DMS114 treated with DMSO at 0.1 percent for 48 hours (cell line): ENCODE measurements around the gene FHIP1A.

Experiments
- DNase-seq: peaks from one replicate; lab custom pipeline; 2025; ENCODE audit not compliant: unreplicated experiment; lab: John Stamatoyannopoulos, UW

The FHIP1A gene

DNA sequence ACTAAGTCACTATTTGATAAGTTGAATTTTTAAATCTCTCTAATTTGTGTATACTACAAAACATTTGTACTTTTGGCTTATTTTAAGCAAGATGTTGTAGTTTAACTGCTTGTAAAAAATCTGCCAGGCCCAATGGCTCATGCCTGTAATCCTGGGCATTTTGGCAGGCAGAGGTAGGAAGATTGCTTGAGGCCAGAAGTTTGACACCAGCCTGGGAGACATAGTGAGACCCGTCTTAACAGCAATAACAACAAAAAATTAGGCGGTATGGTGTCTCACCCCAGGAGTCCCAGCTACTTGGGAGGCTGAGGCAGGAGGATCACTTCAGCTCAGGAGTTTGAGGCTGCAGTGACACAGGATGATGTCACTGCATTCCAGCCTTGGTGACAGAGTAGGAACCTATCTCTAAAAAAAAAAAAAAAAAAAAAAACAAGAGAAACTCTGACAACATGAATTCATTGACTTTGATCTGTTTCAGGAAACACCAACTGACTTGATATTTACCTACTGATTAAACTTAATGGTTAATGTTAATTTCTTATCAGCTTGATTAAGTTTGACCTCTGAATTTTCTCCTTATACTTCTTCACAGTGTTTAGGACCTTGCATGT is 8.9 kb downstream of the FHIP1A start:
- no peak for DNase-seq

DNA sequence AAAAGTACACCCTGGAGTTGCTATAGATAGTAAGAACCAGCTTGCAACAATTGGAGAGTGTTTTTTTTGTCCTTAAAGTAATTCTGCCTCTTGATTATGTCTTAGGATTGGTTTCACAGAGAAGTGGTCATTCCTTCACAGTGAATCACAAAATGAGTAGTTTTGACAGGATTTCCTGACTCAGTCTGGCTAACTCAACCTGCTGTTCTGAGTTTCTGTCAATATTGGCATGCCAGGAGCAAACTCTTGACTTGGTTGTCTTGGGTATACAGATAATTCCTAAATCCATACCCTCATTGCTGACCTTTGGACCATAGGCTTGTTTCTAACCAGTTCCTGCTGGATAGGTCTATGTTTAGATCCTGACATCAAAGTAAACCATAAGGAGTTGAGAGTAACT is 9.4 kb downstream of the FHIP1A start:
- DNase-seq: no peak

DNA sequence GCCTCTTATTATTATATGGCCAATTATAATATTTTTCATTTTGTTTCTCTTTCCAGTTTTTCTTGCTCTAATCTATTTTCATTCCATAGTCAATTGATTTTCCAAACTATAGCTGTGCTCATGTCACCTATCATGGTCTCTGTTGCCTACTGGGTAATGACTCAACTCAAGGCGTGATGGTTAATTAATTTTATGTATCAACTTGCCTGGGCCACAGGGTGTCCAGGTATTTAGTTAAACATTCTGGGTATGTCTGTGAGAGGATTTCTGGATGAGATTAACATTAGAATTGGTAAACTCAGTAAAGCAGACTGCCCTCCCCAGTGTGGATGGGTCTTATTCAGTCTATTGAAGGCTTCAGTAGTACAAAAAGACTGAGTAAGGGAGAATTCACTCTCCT is 9.9 kb downstream of the FHIP1A start:
- no peak for DNase-seq

DNA sequence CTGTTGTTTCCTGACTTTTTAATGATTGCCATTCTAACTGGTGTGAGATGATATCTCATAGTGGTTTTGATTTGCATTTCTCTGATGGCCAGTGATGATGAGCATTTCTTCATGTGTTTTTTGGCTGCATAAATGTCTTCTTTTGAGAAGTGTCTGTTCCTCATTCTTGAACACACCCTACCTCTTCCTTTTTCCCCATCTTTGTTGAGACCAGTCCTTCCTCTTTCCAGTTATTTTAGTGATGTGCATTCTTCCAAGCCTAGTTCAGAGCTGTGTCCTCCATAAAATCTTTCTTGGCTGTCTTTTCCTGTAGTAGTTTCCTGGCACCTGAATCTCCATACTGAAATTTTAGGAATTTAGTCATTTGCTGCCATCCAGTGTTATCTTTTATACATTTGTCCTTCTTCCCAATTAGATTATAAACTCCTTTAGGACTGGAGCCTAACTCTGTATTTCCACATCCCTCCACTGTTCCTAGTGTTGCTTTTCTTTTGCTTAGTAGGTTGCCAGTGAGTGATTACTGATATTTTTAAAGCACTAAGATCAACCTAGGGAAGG is 11.4 kb downstream of the FHIP1A start:
- peak; percentile 2 for DNase-seq

DNA sequence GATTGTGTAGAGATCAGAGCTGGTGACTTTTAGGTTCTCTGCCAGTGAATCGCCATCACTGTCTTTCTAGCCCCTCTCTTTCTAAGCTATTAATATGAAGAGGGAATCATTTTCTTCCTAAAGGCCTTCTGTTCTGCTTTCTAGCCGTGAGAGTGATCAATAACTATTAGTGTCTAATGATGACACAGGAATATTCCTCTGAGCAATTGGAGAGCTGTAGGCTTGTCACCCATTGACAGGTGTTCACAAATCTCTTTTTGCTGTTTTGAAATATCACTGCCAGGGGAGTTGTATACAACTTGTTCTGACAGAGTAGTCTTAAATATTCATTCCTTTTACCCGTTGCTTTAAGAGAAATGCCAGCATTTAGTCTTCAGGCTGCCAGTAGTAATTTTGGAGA is 13.9 kb downstream of the FHIP1A start:
- no peak for DNase-seq

DNA sequence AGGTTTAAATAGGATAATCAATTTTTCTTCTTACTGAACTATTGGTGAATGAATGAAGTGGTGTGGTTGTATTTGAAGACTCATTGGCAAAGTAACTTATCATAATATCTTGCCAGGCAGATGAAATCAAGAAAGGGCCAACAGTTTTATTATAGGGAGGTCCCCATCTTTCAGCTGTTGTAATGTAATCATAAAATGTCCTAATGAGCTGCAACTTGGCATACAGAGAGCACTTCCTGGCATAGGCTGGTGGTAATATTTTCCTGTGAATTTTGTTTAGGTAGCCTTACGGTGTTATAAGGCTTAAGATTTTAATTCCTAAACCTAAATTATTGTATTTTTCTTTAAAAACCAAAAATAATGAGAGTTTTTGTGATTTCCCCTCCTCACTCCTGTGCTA is 17.5 kb downstream of the FHIP1A start:
- DNase-seq: no peak

DNA sequence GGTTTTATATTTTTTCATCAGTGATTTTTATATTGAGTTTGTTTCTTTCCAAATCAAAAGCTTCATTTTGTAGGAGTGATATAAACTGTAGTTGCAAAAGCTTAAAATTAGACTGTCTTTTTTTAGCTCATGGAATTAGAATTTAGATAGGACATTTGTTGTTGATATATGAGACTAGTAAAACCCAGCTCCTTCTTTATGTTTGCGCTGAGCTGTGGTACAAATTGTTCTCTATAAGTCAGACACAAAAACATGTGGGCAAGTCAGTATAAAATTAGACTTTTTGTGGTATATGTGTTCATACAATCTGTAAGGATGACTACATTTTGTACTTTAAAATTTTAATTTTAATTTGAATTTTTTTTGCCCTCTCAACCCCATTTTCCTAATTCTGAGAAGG is 18.3 kb downstream of the FHIP1A start:
- DNase-seq: no peak

DNA sequence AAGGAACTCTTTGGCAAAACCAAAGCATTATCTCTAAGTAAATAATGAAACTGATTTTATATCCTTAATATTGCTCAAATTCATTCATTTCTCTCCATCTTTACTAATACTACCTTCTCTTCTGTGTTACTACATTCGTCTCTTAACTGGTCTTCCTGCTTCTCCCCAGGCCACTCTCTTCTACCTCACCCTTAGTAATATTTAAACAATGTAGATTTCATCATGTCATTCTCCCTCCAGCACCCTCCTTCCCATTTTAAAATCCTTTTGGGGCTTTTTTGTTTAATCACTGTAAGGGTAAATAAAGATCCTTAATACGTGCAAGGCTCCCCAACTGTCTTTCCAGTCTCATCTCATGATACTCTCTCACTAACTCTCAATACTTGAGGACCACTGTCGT is 19.4 kb downstream of the FHIP1A start:
- no peak for DNase-seq

DNA sequence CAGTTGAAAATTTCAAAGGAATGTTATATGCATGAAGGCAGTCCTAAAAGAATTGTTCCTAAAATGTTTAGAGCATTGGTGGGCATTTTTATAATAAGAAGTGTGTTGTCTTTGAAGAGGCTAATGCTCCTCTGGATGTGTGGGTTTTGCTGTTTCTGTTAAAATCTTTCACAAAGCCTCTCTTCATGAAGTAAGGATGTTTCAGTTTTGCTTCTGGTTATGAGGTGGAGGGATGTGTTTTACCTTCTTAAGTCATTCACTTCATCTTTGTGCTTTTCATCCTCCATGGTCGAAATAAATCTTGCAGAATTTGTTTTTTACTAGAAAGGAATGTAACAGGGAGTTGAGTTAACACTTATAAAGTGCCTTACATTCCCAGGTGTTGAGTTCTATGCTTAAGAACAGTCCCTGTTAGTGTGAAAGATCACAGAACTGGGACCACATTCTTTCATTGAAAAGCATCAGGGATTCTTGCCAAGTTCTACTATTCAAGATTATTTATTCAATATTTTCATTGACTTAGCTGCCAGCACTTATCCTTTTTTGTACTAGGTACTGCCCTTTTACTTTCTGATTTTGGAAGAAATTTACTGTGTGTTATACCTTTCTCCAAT is 21.1 kb downstream of the FHIP1A start:
- DNase-seq: no peak

DNA sequence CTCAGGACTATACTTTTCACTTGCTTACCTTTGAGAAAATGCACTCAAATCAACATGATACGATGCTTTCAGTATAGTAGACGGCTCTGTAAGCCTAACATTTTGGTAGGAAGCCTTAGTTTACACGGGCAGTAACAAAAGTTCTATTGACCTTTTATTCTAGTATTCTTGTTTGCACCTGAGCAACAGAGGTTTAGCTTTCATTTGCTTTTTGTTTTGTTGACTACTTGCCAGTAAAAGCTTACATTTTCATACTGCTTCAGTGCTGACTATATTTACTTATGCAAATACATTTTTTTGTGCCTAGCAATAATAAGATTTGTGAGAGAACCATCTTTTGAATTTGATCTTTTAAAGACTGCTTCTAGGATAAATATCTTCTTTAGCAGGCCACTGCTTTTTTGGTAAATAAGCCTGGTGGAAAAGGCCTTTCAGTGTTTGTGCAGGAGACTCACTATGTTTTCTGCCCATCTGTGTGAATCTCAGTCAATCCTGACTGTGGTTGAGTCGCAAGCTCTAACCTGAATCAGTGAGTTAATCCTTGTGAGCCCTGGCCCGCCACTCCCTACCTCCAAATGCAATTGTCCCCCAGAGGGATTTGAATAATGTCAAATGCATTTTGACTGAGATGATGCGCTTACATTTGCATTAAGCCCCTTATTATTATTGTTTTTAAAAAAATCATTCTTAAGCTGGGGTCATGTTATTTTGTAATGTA is 21.9 kb downstream of the FHIP1A start:
- no peak for DNase-seq

DNA sequence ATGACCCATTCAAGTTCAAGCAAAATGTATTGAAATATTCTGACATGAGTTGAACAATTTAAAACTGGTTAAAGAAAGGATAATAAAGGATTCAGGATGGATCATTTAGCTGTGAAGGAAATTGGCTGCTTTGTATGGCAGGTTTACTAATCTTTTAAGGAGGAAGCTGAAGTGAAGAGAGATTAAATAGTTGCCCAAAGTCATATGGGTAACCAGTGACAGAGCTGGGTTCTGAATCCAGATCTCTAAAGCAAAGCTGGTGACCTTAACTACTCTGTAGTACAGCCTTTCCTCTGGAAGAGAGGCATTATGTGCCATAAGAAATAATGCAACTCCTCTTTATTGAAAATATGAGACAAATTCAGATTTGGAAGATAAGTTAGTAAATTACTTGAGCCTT is 22.8 kb downstream of the FHIP1A start:
- no peak for DNase-seq

DNA sequence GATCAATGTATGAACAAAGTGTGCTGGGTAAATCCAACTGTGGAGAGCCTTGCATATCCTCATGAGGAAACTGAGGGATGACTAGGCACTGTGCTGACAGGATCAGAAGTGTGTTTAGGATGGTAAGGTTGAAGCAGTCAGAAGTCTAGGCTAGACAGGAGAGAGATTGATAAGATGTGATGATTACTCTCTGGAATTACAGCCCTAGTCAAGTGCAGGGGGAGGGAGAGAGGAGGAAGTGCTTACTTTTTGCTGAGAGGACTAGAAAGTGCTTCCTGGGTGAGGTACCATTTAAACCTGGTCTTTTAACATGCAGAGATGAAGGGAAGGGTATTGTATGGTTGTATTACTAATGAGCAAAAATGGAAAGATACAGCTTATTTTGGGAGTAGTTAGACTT is 23.7 kb downstream of the FHIP1A start:
- DNase-seq: no peak

DNA sequence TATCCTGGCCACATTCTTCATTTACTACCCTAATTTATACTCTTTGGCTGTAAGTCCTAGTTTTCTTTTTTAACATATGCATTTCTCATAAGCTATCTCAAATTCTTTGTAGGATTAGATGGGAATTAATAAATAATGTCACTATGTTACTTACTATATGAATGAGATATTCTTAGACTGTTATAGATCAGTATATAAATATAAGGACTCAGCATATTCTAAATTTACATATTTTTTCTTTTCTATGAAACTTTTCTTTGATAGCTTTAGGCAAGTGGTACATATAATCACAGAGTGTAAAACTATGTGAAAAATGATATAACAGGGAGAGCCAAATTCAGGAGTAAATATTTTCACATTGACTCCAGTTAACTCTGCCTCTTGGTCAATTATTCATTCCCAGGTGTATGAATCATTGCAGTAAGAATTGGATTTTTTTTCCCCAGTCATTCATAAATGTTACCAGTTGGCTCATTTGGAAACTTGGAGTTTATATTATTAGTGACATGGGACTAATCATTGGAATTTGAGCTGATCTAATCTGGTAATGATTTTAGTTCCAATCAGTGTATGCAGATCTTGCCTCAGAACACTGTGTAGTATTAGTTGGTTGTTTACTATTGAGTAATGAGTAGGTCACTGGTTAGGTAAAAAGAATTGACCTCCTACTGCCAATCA is 25.3 kb downstream of the FHIP1A start:
- no peak for DNase-seq

DNA sequence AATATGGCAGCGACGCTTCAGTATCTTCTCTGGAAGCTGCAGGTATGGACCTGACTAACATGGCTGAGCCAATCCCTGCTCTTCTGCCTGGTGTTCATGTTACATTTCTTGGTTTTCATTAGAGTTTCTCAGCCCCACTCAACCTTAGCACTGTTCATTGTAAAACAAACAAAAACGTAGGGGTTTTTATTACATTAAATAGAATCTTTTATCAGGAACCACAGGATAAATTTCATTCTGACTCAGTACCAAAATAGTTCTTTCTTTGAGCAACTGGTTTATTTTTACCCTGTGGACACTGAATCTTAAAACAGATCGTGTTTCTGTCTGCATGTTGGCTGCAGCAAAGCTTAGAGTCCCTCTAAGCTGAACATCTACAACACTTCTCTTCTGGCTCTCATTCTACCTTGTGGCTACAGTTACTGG is 27.1 kb downstream of the FHIP1A start:
- DNase-seq: no peak

DNA sequence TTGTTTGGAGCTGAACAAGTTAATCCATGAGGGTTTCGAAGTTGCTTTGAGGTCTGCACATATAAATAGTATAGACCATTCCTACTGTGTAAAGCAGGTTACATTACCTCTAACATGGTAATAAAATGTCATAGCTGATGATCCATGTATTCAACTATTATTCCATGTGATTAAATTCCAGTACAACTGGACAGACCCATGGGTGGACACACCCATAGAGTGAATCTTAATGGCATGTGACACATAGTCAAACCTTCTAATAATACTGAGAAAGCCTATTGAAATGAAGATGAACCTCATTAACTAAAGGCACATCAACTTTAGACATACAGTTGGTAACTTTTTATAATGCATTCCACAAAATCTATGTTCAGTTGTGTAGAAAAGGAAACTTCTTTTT is 28.5 kb downstream of the FHIP1A start:
- DNase-seq: no peak

DNA sequence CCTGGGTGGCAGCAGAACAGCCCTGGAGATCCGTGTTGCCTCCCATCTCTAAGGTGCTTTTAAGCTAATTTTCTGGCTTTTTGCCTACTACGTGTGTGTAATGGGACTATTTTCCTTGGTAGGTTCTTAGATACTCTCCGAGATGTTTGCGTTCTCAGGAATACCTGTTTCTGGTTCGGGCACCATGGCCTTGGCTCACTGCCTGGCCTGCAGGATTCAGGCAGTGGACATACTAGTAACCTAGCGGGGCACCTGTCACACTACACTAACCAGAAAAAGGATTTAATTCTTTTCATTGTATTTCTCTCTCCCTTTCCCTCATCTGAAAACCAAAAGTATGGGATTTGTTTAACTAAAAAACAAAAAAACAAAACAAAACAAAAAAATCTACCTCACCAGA is 29.2 kb downstream of the FHIP1A start:
- no peak for DNase-seq

DNA sequence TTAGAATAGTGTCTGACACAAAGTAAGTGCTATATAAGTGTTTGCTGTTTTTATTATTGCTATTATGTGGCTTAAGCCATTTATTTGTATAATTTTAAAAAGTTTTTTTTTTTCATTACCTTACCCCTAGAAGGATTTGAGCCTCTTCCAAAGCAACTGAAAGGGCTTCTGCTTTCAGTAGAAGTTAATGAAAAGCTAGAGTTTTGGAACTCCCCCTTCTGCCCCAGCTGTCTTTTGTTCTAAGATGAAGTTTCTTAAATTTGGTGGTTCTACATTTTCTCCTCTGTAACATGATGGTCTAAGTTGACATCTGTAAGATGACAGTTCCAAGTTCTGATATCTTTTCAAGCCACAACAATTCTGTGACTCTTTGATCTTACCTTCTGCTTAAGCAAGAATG is 30.3 kb downstream of the FHIP1A start:
- no peak for DNase-seq

DNA sequence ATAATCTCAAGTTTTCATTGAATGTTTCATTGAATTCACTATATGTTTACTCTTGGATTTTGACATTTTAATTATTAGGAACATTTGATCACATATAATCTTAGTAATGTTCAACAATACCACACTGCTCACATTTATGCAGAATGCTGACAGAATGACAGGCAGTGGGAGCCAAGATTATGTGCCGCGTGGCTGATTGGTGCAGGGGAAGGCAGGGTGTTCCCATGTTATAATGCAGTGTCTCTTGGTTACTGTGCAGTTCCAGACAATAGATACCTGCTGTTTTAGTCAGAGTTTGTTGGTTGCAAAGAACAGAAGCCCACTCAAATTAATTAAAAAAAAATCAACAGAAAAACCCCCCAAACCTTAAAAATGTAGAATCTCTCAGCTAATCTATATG is 33.0 kb downstream of the FHIP1A start:
- no peak for DNase-seq

DNA sequence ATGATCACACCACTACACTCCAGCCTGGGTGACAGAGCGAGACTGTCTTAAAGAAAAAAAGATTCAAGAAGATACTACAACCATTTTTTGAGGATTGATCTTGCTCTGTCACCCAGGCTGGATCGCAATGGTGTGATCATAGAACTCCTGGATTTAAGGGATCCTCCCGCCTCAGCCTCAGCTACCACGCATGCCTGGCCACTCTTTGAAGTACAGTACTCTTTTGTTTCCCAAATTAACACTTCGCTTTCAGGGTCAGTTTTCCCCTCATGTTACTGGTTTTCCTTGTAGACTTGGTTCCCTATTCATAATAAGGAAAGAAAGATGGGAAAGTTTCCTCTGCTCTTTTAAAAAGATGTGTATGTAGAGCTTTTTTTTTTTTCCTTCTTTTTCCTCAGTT is 34.3 kb downstream of the FHIP1A start:
- DNase-seq: no peak

DNA sequence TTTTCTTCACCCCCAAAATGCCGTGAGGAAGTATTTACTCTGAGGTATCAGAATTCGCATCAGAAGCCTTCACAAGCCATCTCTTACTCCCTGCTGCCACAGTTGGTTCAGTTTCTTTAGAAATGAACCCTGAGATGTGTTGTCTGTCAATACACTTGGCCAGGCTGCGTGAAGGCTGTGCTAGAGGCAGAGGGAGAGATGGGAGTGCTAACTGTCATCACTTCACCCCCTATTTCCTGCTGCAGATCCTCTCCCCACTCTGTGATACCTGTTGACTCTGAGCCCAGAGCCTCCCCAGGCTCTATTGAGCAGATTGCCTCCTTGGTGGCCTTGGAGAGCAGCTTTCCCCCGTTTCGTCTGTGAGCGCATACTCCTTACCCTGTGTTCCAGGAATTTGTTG is 34.8 kb downstream of the FHIP1A start:
- no peak for DNase-seq

DNA sequence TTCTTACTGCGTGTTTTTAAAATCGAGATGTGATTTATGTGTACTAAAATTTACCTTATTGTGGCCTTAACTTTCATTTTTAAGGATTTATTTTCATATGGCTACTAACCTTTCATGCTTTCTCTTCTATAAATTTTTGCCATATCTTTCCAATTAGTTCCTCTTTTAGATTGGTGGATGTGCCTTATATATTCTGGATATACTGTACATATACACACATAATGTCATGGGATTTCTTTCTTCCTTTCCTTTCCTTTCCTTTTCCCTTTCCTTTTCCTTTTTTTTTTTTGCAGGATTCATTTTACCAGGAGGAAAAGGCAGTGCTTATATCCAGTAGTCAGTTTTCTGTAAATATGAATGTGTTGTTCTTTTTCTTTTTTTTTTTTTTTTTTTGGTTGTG is 37.2 kb downstream of the FHIP1A start:
- no peak for DNase-seq

DNA sequence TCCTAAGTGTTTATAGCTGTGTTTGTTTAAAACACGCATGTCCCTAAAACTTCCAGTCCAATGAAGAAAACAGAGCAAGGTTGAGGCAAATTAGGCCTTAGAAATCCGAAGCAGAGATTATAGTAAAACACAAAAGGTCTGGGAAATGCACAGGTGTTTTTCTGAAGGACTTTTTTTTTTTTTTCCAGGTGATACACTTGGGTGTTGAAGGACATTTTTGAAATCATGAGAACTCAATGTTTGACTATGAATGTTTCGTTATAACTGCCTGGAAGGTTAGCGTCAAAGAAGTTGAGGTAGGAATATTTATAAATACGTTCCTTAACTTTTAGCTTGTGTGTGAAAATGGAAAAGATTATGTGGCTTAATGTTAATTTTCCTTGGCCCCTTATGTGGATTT is 45.5 kb downstream of the FHIP1A start:
- no peak for DNase-seq
